DND-41 (cell line): Measurements from ENCODE around the gene KHDC4.

Experiments used
- ATAC-seq: fragments of 200-7000 bp; cut with Tn5 transposase; 3 replicates; pipeline ENCODE4 v1.9.1; 2021; ENCODE audit warnings: low read depth; ENCODE audit not compliant: insufficient read depth
- DNase-seq: peaks from one replicate; pipeline ENCODE4 v3.0.0-alpha.2; 2020
- H2AFZ ChIP-seq: 2 replicates; pipeline ENCODE4 v1.6.0; 2012; ENCODE audit warnings: low read depth, low read length
- H3K27ac ChIP-seq: 2 replicates; pipeline ENCODE4 v1.5.1; 2012; ENCODE audit warnings: low read length, inconsistent platforms
- H3K27me3 ChIP-seq: fragments of 200-600 bp; sonication (generic); 2 replicates; pipeline ENCODE4 v1.6.0; 2012; ENCODE audit warnings: low read length, mild to moderate bottlenecking, inconsistent platforms; ENCODE audit not compliant: insufficient read depth, poor library complexity
- H3K36me3 ChIP-seq: 2 replicates; pipeline ENCODE4 v1.5.1; 2012; ENCODE audit warnings: low read length, inconsistent platforms; ENCODE audit not compliant: insufficient read depth
- H3K4me1 ChIP-seq: 2 replicates; pipeline ENCODE4 v1.5.1; 2012; ENCODE audit warnings: mild to moderate bottlenecking, low read length; ENCODE audit not compliant: insufficient read depth
- H3K4me2 ChIP-seq: 2 replicates; pipeline ENCODE4 v1.6.0; 2012; ENCODE audit warnings: mild to moderate bottlenecking, moderate library complexity, low read length, inconsistent platforms; ENCODE audit not compliant: insufficient read depth
- H3K4me3 ChIP-seq, 2 experiments: fragments of 200-600 bp in 1 of 2; shearing (Covaris generic) in 1 of 2; 2 replicates each; pipeline ENCODE4 v1.5.1; 2012 to 2016; ENCODE audit warnings: inconsistent platforms in 2 of 2, low read length in 2 of 2, mild to moderate bottlenecking in 2 of 2, low read depth in 1 of 2, moderate library complexity in 1 of 2
- H3K79me2 ChIP-seq: 2 replicates; pipeline ENCODE4 v1.6.0; 2012; ENCODE audit warnings: low read length, inconsistent platforms; ENCODE audit not compliant: insufficient read depth
- H3K9ac ChIP-seq: 2 replicates; pipeline ENCODE4 v1.6.0; 2012; ENCODE audit warnings: low read depth, mild to moderate bottlenecking, inconsistent platforms, low read length, moderate library complexity
- H3K9me3 ChIP-seq: 2 replicates; pipeline ENCODE4 v1.5.1; 2012; ENCODE audit warnings: low read length, moderate library complexity, mild to moderate bottlenecking, inconsistent platforms; ENCODE audit not compliant: insufficient read depth, severe bottlenecking
- H4K20me1 ChIP-seq: 2 replicates; pipeline ENCODE4 v1.6.0; 2012; ENCODE audit warnings: low read length; ENCODE audit not compliant: insufficient read depth
- CTCF ChIP-seq: IDR thresholded peaks from 2 replicates; pipeline ENCODE4 v1.5.1; 2012; ENCODE audit warnings: borderline replicate concordance, low read length, moderate library complexity, mild to moderate bottlenecking; ENCODE audit not compliant: poor library complexity, severe bottlenecking; ENCODE audit errors: extremely low read depth
- EZH2 ChIP-seq: IDR thresholded peaks from 3 replicates; pipeline ENCODE4 v1.6.1; 2012; ENCODE audit warnings: borderline replicate concordance, low read depth, mild to moderate bottlenecking, moderate library complexity, low read length, inconsistent platforms; ENCODE audit not compliant: severe bottlenecking

The KHDC4 gene

GRCh38 chr1:155920717-155921116 lies 13.5 kb downstream of the KHDC4 start:
- no peak for DNase-seq

GRCh38 chr1:155919801-155920200 lies 14.4 kb downstream of the KHDC4 start:
- Histone ChIP-seq H3K9me3 (no peaks in the 10 kb centered on the region), H3K27ac (no peak overlapping the region), H3K79me2 (peaks cover 14% of the 10 kb centered on the region), H4K20me1 (peaks cover 13% of the 10 kb centered on the region; the same call in 1 of the 2 replicates), H3K27me3 (no peaks in the 10 kb centered on the region), H3K4me3 (no peak overlapping the region), H3K9ac (no peak overlapping the region), H3K36me3 (peaks cover 94% of the 10 kb centered on the region), H3K4me2 (no peak overlapping the region), H3K4me1 (no peaks in the 10 kb centered on the region), H2AFZ (no peak overlapping the region)
- no peak for ATAC-seq
- TF ChIP-seq EZH2 = no peak
- TF ChIP-seq CTCF = no peak
- no peak for DNase-seq

More at GRCh38 chr1:155920717-155921116, 13.5 kb downstream of the KHDC4 start:
- Histone ChIP-seq H3K9me3 (no peaks in the 10 kb centered on the region), H3K27me3 (no peaks in the 10 kb centered on the region), H3K4me2 (no peak overlapping the region), H2AFZ (no peak overlapping the region), H3K9ac (no peak overlapping the region), H4K20me1 (peaks cover 17% of the 10 kb centered on the region; the same call in 1 of the 2 replicates), H3K36me3 (peaks cover 93% of the 10 kb centered on the region), H3K4me1 (no peaks in the 10 kb centered on the region), H3K79me2 (peaks cover 20% of the 10 kb centered on the region), H3K27ac (no peak overlapping the region), H3K4me3 (no peak overlapping the region)
- no peak for ATAC-seq
- TF ChIP-seq EZH2 (no peak), CTCF (no peak)

- H3K9me3 ChIP-seq = no peaks in the 10 kb centered on the region
- TF ChIP-seq EZH2 (no peak), CTCF (no peak)
- H3K9ac ChIP-seq = no peak overlapping the region
- H2AFZ ChIP-seq = no peak overlapping the region
- no peaks in the 10 kb centered on the region for H3K27me3 ChIP-seq
- peaks cover 13% of the 10 kb centered on the region; the same call in 1 of the 2 replicates for H4K20me1 ChIP-seq
- no peaks in the 10 kb centered on the region for H3K4me1 ChIP-seq
- no peak for DNase-seq
- H3K4me3 ChIP-seq = no peak overlapping the region
- H3K36me3 ChIP-seq = peaks cover 94% of the 10 kb centered on the region
- H3K79me2 ChIP-seq = peaks cover 14% of the 10 kb centered on the region
- no peak overlapping the region for H3K27ac ChIP-seq
- ATAC-seq = no peak
- H3K4me2 ChIP-seq = no peak overlapping the region
Measured at GRCh38 chr1:155918660-155919059, 15.6 kb downstream of the KHDC4 start.
